HEK293 (cell line): ENCODE data around the gene FDXACB1.

Experiments
- CTCF ChIA-PET: fragments of 350-600 bp; formaldehyde crosslinking; extraction: SDS; loops from one replicate; lab custom pipeline; 2021; ENCODE audit warnings: antibody characterized with exemption; lab: Yijun Ruan, JAX
- POLR2A ChIA-PET: fragments of 300-600 bp; formaldehyde crosslinking; extraction: SDS; loops from one replicate; lab custom pipeline; 2020; ENCODE audit warnings: antibody characterized with exemption, inconsistent platforms; lab: Yijun Ruan, JAX
- H3K27ac ChIP-seq: fragments of 200-500 bp; sonication (Bioruptor generic); 2 replicates; pipeline ENCODE4 v1.5.1; 2014; ENCODE audit warnings: low read depth, low read length, control low read depth, inconsistent platforms; ENCODE audit errors: extremely low read depth
- H3K36me3 ChIP-seq, 2 experiments: fragments of 200-500 bp in 1 of 2; sonication (Bioruptor generic) in 1 of 2; 1 replicate in 1 of 2; 2 replicates in 1 of 2; pipeline ENCODE4 v1.5.1; 2014 to 2017; ENCODE audit warnings: inconsistent platforms in 2 of 2, low read length in 2 of 2; ENCODE audit not compliant: control insufficient read depth in 2 of 2, insufficient read depth in 1 of 2
- H3K4me1 ChIP-seq: fragments of 200-500 bp; sonication (Bioruptor generic); 2 replicates; pipeline ENCODE4 v1.5.1; 2014; ENCODE audit warnings: mild to moderate bottlenecking, low read length, inconsistent platforms; ENCODE audit not compliant: control insufficient read depth, insufficient read depth
- H3K4me3 ChIP-seq: 2 replicates; pipeline ENCODE4 v1.5.1; 2011; ENCODE audit warnings: low read depth, mild to moderate bottlenecking, control low read depth, low read length, moderate library complexity
- H3K9me3 ChIP-seq: fragments of 200-500 bp; sonication (Bioruptor generic); 2 replicates; pipeline ENCODE4 v1.5.1; 2014; ENCODE audit warnings: low read depth, low read length, inconsistent platforms; ENCODE audit not compliant: control insufficient read depth, insufficient read depth
- HOXC10 ChIP-seq: sonication (generic); formaldehyde crosslinking; IDR thresholded peaks from 2 replicates; pipeline ENCODE4 v1.8.1; 2023; ENCODE audit warnings: mild to moderate bottlenecking, missing genetic modification reagents
- KLF16 ChIP-seq: fragments of 450-650 bp; formaldehyde crosslinking; IDR thresholded peaks from 2 replicates; pipeline ENCODE4 v1.5.1; 2017; ENCODE audit warnings: missing biosample characterization, missing genetic modification characterization
- SALL2 ChIP-seq: fragments of 450-650 bp; formaldehyde crosslinking; IDR thresholded peaks from 2 replicates; pipeline ENCODE4 v1.5.0; 2017; ENCODE audit warnings: missing biosample characterization, mild to moderate bottlenecking, missing genetic modification characterization, borderline replicate concordance
- SETDB1 ChIP-seq: IDR thresholded peaks from one replicate; pipeline ENCODE4 v1.6.1; 2017; ENCODE audit warnings: mild to moderate bottlenecking, low read length, moderate library complexity, mixed read lengths; ENCODE audit not compliant: insufficient read length
- YY2 ChIP-seq: fragments of 450-650 bp; formaldehyde crosslinking; IDR thresholded peaks from 2 replicates; pipeline ENCODE4 v1.5.1; 2016; ENCODE audit warnings: missing biosample characterization, missing genetic modification characterization
- ZBTB1 ChIP-seq: fragments of 450-650 bp; formaldehyde crosslinking; IDR thresholded peaks from 2 replicates; pipeline ENCODE4 v1.5.1; 2016; ENCODE audit warnings: missing biosample characterization, missing genetic modification characterization
- ZBTB10 ChIP-seq: fragments of 450-650 bp; formaldehyde crosslinking; IDR thresholded peaks from 2 replicates; pipeline ENCODE4 v1.5.1; 2016; ENCODE audit warnings: missing biosample characterization, missing genetic modification characterization
- ZNF16 ChIP-seq: fragments of 450-650 bp; formaldehyde crosslinking; IDR thresholded peaks from 2 replicates; pipeline ENCODE4 v1.5.1; 2016; ENCODE audit warnings: low read depth, missing biosample characterization, missing genetic modification characterization
- ZNF169 ChIP-seq: fragments of 450-650 bp; formaldehyde crosslinking; IDR thresholded peaks from 2 replicates; pipeline ENCODE4 v1.5.1; 2016; ENCODE audit warnings: missing biosample characterization, missing genetic modification characterization
- ZNF184 ChIP-seq: fragments of 450-650 bp; IDR thresholded peaks from 2 replicates; pipeline ENCODE4 v1.5.1; 2018; ENCODE audit warnings: missing biosample characterization, mild to moderate bottlenecking, missing genetic modification characterization
- ZNF549 ChIP-seq: fragments of 450-650 bp; IDR thresholded peaks from 2 replicates; pipeline ENCODE4 v1.5.1; 2018; ENCODE audit warnings: missing biosample characterization, missing genetic modification characterization, mild to moderate bottlenecking, inconsistent platforms, moderate library complexity
- ZNF558 ChIP-seq: fragments of 450-650 bp; formaldehyde crosslinking; IDR thresholded peaks from 2 replicates; pipeline ENCODE4 v1.5.1; 2016; ENCODE audit warnings: missing biosample characterization, missing genetic modification characterization
- ZNF580 ChIP-seq: fragments of 450-650 bp; formaldehyde crosslinking; IDR thresholded peaks from 2 replicates; pipeline ENCODE4 v1.5.1; 2016; ENCODE audit warnings: missing biosample characterization, missing genetic modification characterization
- ZNF639 ChIP-seq: fragments of 450-650 bp; formaldehyde crosslinking; IDR thresholded peaks from 2 replicates; pipeline ENCODE4 v1.5.1; 2016; ENCODE audit warnings: missing biosample characterization, missing genetic modification characterization
- TF ChIP-seq, protein P1 (sequence below): fragments of 450-650 bp; IDR thresholded peaks from 2 replicates; pipeline ENCODE4 v1.5.1; 2018; ENCODE audit warnings: missing biosample characterization, missing genetic modification characterization
- TF ChIP-seq, protein P2 (sequence below): fragments of 450-650 bp; formaldehyde crosslinking; IDR thresholded peaks from 2 replicates; pipeline ENCODE4 v1.5.1; 2017; ENCODE audit warnings: missing biosample characterization, missing genetic modification characterization
- TF ChIP-seq, protein P3 (sequence below): fragments of 450-650 bp; formaldehyde crosslinking; IDR thresholded peaks from 2 replicates; pipeline ENCODE4 v1.5.1; 2016; ENCODE audit warnings: missing biosample characterization, missing genetic modification characterization

FDXACB1 gene

GRCh38 chr11:111917312-111917711, 38.3 kb upstream of the FDXACB1 start:
- no peaks in the 10 kb centered on the region for H3K36me3 ChIP-seq
- no peak overlapping the region for H3K4me3 ChIP-seq
- H3K9me3 ChIP-seq, result no peaks in the 10 kb centered on the region
- no peaks in the 10 kb centered on the region for H3K4me1 ChIP-seq
- TF ChIP-seq ZBTB1 (tag by site-specific recombination) (no peak), SALL2 (tag by site-specific recombination) (no peak), ZNF16 (no peak)
- no peak overlapping the region for H3K27ac ChIP-seq
- POLR2A ChIA-PET, result no interaction called here
- CTCF ChIA-PET, result interaction anchor here (1.8 to 1.9 kb wide), 2 partner anchors 9 to 14 kb away, joined by 8 read pairs; no protein-coding TSS in a partner anchor

- Histone ChIP-seq H3K27ac (no peak overlapping the region), H3K36me3 (no peaks in the 10 kb centered on the region), H3K4me1 (no peaks in the 10 kb centered on the region), H3K4me3 (no peak overlapping the region), H3K9me3 (no peaks in the 10 kb centered on the region)
- POLR2A ChIA-PET, result no interaction called here
- CTCF ChIA-PET, result interaction anchor here (0.6 kb wide), 1 partner anchor 197 kb away, joined by 3 read pairs; no protein-coding TSS in a partner anchor
- TF ChIP-seq SETDB1 (no peak), ZBTB10 (tag by site-specific recombination) (no peak), ZNF639 (tag by site-specific recombination) (no peak), ZNF580 (tag by site-specific recombination) (no peak), ZNF558 (no peak), KLF16 (tag by site-specific recombination) (no peak), ZNF169 (tag by site-specific recombination) (no peak), ZNF549 (tag by site-specific recombination) (no peak), ZNF184 (tag by site-specific recombination) (no peak), HOXC10 (CRISPR knock-in tag) (no peak), YY2 (tag by site-specific recombination) (no peak)
- TF ChIP-seq, protein P1, sequence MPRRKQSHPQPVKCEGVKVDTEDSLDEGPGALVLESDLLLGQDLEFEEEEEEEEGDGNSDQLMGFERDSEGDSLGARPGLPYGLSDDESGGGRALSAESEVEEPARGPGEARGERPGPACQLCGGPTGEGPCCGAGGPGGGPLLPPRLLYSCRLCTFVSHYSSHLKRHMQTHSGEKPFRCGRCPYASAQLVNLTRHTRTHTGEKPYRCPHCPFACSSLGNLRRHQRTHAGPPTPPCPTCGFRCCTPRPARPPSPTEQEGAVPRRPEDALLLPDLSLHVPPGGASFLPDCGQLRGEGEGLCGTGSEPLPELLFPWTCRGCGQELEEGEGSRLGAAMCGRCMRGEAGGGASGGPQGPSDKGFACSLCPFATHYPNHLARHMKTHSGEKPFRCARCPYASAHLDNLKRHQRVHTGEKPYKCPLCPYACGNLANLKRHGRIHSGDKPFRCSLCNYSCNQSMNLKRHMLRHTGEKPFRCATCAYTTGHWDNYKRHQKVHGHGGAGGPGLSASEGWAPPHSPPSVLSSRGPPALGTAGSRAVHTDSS (tag by site-specific recombination), result no peak
- TF ChIP-seq, protein P2, sequence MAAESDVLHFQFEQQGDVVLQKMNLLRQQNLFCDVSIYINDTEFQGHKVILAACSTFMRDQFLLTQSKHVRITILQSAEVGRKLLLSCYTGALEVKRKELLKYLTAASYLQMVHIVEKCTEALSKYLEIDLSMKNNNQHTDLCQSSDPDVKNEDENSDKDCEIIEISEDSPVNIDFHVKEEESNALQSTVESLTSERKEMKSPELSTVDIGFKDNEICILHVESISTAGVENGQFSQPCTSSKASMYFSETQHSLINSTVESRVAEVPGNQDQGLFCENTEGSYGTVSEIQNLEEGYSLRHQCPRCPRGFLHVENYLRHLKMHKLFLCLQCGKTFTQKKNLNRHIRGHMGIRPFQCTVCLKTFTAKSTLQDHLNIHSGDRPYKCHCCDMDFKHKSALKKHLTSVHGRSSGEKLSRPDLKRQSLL, result no peak
- TF ChIP-seq, protein P3, sequence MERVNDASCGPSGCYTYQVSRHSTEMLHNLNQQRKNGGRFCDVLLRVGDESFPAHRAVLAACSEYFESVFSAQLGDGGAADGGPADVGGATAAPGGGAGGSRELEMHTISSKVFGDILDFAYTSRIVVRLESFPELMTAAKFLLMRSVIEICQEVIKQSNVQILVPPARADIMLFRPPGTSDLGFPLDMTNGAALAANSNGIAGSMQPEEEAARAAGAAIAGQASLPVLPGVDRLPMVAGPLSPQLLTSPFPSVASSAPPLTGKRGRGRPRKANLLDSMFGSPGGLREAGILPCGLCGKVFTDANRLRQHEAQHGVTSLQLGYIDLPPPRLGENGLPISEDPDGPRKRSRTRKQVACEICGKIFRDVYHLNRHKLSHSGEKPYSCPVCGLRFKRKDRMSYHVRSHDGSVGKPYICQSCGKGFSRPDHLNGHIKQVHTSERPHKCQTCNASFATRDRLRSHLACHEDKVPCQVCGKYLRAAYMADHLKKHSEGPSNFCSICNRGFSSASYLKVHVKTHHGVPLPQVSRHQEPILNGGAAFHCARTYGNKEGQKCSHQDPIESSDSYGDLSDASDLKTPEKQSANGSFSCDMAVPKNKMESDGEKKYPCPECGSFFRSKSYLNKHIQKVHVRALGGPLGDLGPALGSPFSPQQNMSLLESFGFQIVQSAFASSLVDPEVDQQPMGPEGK (tag by site-specific recombination), result no peak
- TF ChIP-seq, all 188 proteins: peak for 0
Measured at GRCh38 chr11:111916768-111917167, 37.8 kb upstream of the FDXACB1 start.
